Right lobe of liver (tissue), 6 donors: ENCODE results near the gene THSD8. TPM values are rescaled to one million over a fixed set of nuclear protein-coding genes. Genes with fewer than 3 reads are reported as not detected.

ENCODE experiments used
- ATAC-seq, 4 donors: fragments of 200-7000 bp; cut with Tn5 transposase; one replicate each; pipeline ENCODE4 v1.9.1; 2020; ENCODE audit warnings: mild to moderate bottlenecking in 4 of 4, moderate library complexity in 4 of 4
- DNase-seq, 3 donors: peaks; one replicate each; pipeline ENCODE4 v3.0.0-alpha.2; 2020
- H3K27ac ChIP-seq, 3 donors: fragments of 200-600 bp; one replicate each; pipeline ENCODE4 v1.8.0; 2022
- H3K27me3 ChIP-seq, 2 donors: fragments of 200-600 bp; one replicate each; pipeline ENCODE4 v1.8.0; 2022
- H3K36me3 ChIP-seq, 4 donors: fragments of 200-600 bp; sonication (generic) in 1 of 4; one replicate each; pipeline versions ENCODE4 v1.5.1 to v1.8.0; 2017 to 2022; ENCODE audit warnings: control low read depth in 1 of 4
- H3K4me1 ChIP-seq, 4 donors: fragments of 200-600 bp; sonication (generic) in 1 of 4; one replicate each; pipeline versions ENCODE4 v1.5.1 to v1.8.0; 2017 to 2022; ENCODE audit warnings: control low read depth in 1 of 4
- H3K4me3 ChIP-seq, 3 donors: fragments of 200-600 bp; one replicate each; pipeline ENCODE4 v1.8.0; 2022
- H3K9me3 ChIP-seq, 4 donors: fragments of 200-600 bp; sonication (generic) in 1 of 4; one replicate each; pipeline versions ENCODE4 v1.5.1 to v1.8.0; 2017 to 2022; ENCODE audit warnings: control low read depth in 1 of 4
- CTCF ChIP-seq, 4 donors: fragments of 200-600 bp in 3 of 4; fragments of 450-650 bp in 1 of 4; IDR thresholded peaks; one replicate each; pipeline versions ENCODE4 v1.5.1 to v1.8.0; 2016 to 2022; ENCODE audit warnings: antibody characterized with exemption in 4 of 4, mild to moderate bottlenecking in 2 of 4
- POLR2A ChIP-seq: fragments of 450-650 bp; IDR thresholded peaks from one replicate; pipeline ENCODE4 v1.6.1; 2017; ENCODE audit warnings: antibody characterized with exemption, mild to moderate bottlenecking
- WGBS: methylation state at CpG from one replicate; pipeline ENCODE4 v1.1.6; 2018; ENCODE audit warnings: low coverage, low lambda C conversion rate; ENCODE audit not compliant: insufficient coverage; ENCODE audit errors: missing lambda C conversion rate; 5-methylcytosine and 5-hydroxymethylcytosine counted together
- intact Hi-C, 2 donors: fragments of 100-400 bp; cut with DNase I; formaldehyde crosslinking; loops; one replicate each; pipeline versions ENCODE4 v1.11.2 to v1.14.1; 2022
- total RNA-seq, 6 experiments: library from RNA; depleted of rRNA in 2 of 6; stranded (reverse); fragments of >200 nt in 2 of 6; fragmentation: NEBNext Ultra II Directional in 3 of 6; extraction: Animal tissue kit (Norgen Biotek cat#: 25700) in 3 of 6; gene quantifications; one replicate each; pipeline versions ENCODE4 v1.1.0 to v1.2.4, GENCODE V29; 2016 to 2023
- donor health status: DM: no; HTN: yes; CAD: no.
- donor health status: DM: no; HTN: no; CAD: no.
- donor health status: DM: no; HTN: no; CAD: no.
- donor health status: DM: no; HTN: yes; CAD: no.
- donor health status: DM: no; HTN: yes; CAD: no.

THSD8 gene
- total RNA-seq, 6 experiments from 2014 or later, result 0.62 to 2.0 (median 1.2) TPM; not detected in 1

GRCh38 chr19:12784394-12784870, 17.4 kb upstream of the THSD8 start:
- ATAC-seq (no peak), DNase-seq (no peak)
- peak overlapping the region; percentile 73 to 96 (median 73) for H3K27ac ChIP-seq
- no peaks in the 10 kb centered on the region for H3K9me3 ChIP-seq
- no peaks in the 10 kb centered on the region for H3K36me3 ChIP-seq
- H3K4me3 ChIP-seq, result no peak overlapping the region
- peaks cover 0 to 36% (median 17%) of the 10 kb centered on the region in 4 donors for H3K4me1 ChIP-seq
- no peaks in the 10 kb centered on the region for H3K27me3 ChIP-seq
- WGBS, result 62% methylated on average over 2 of the region's 10 CpGs
- TF ChIP-seq CTCF (IDR thresholded peaks at IDR 0.05) (no peak), POLR2A (no peak)
- intact Hi-C loops, result no loop called here

- Histone ChIP-seq H3K36me3 (no peaks in the 10 kb centered on the region), H3K4me1 (peaks cover 0 to 35% (median 17%) of the 10 kb centered on the region in 4 donors), H3K27ac (peak overlapping the region; percentile 73 to 100 (median 96)), H3K4me3 (no peak overlapping the region), H3K9me3 (no peaks in the 10 kb centered on the region), H3K27me3 (no peaks in the 10 kb centered on the region)
- DNase-seq, result no peak
- WGBS, result 55% methylated on average over 3 of the region's 5 CpGs
- TF ChIP-seq POLR2A, result no peak
- no peak for TF ChIP-seq CTCF (IDR thresholded peaks at IDR 0.05)
- intact Hi-C loops, result no loop called here
- no peak for ATAC-seq
Measured at GRCh38 chr19:12784871-12785430, 16.9 kb upstream of the THSD8 start.

- TF ChIP-seq CTCF (IDR thresholded peaks at IDR 0.05) (no peak), POLR2A (no peak)
- no peaks in the 10 kb centered on the region for H3K36me3 ChIP-seq
- no peak for DNase-seq
- no peaks in the 10 kb centered on the region for H3K27me3 ChIP-seq
- peaks cover 0 to 40% (median 19%) of the 10 kb centered on the region in 4 donors for H3K4me1 ChIP-seq
- peak overlapping the region; percentile 53 to 100 (median 96) for H3K27ac ChIP-seq
- H3K9me3 ChIP-seq, result no peaks in the 10 kb centered on the region
- ATAC-seq, result no peak
- intact Hi-C loops, result no loop called here
- 55% methylated on average over 2 of the region's 4 CpGs for WGBS
- H3K4me3 ChIP-seq, result no peak overlapping the region
Measured at GRCh38 chr19:12785431-12786031, 16.3 kb upstream of the THSD8 start.

- intact Hi-C loops, result no loop called here
- peak; percentile 67 to 74 (median 71) for DNase-seq
- WGBS, result 35% methylated on average over 5 of the region's 18 CpGs
Measured at GRCh38 chr19:12786141-12786870, 15.6 kb upstream of the THSD8 start.

More at GRCh38 chr19:12786141-12786870, 15.6 kb upstream of the THSD8 start:
- peak; percentile 25 for TF ChIP-seq POLR2A
- TF ChIP-seq CTCF (IDR thresholded peaks at IDR 0.05), result no peak
- H3K4me3 ChIP-seq, result no peak overlapping the region
- H3K36me3 ChIP-seq, result no peaks in the 10 kb centered on the region
- H3K4me1 ChIP-seq, result peaks cover 1 to 44% (median 20%) of the 10 kb centered on the region in 4 donors
- no peaks in the 10 kb centered on the region for H3K27me3 ChIP-seq
- no peak for ATAC-seq
- H3K9me3 ChIP-seq, result no peaks in the 10 kb centered on the region
- H3K27ac ChIP-seq, result peak overlapping the region; percentile 53 to 100 (median 96)
